GM06990 (cell line): Measurements from ENCODE around the gene ST8SIA1.

Source experiments
- DNase-seq: peaks from one replicate; pipeline ENCODE4 v3.0.0-alpha.2; 2011; ENCODE audit not compliant: insufficient read length; ENCODE audit errors: extremely low read depth
- H3K27me3 ChIP-seq: replicated peaks from 2 replicates; pipeline ENCODE4 v1.6.0; 2011; ENCODE audit warnings: low read length; ENCODE audit not compliant: control insufficient read depth, insufficient read depth
- H3K36me3 ChIP-seq: 2 replicates; pipeline ENCODE4 v1.5.1; 2011; ENCODE audit warnings: low read length; ENCODE audit not compliant: control insufficient read depth, insufficient read depth
- H3K4me3 ChIP-seq: replicated peaks from 2 replicates; pipeline ENCODE4 v1.5.1; 2011; ENCODE audit warnings: low read depth, mild to moderate bottlenecking, control low read depth, low read length
- TF ChIP-seq, protein P1 (sequence below): IDR thresholded peaks from 2 replicates; pipeline ENCODE4 v1.5.1; 2011; ENCODE audit warnings: low read length, control low read depth, mild to moderate bottlenecking, inconsistent platforms; ENCODE audit not compliant: insufficient read depth, poor library complexity, severe bottlenecking

ST8SIA1 gene

DNA sequence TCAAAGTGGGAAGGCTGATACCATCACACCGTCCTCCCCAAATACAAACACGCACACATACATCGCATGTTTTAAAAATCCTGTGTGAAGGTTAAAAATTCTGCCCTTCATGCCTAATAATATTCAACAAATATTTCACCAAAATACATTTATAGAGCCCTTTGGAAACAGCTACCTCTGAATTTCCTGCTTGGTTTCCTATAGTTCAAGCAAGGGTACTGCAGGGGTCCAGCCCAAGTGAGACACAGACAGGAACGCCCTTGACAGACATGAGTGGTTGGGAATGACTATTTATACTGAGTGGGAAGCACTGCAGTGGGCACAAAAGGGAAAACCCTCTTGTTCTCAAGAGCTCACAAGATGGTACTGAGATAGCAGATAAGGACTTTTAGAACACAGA is 51.0 kb downstream of the ST8SIA1 start:
- no peak for DNase-seq
- Histone ChIP-seq H3K4me3 (no peak overlapping the region), H3K27me3 (no peaks in the 10 kb centered on the region), H3K36me3 (no peaks in the 10 kb centered on the region)
- TF ChIP-seq, protein P1, sequence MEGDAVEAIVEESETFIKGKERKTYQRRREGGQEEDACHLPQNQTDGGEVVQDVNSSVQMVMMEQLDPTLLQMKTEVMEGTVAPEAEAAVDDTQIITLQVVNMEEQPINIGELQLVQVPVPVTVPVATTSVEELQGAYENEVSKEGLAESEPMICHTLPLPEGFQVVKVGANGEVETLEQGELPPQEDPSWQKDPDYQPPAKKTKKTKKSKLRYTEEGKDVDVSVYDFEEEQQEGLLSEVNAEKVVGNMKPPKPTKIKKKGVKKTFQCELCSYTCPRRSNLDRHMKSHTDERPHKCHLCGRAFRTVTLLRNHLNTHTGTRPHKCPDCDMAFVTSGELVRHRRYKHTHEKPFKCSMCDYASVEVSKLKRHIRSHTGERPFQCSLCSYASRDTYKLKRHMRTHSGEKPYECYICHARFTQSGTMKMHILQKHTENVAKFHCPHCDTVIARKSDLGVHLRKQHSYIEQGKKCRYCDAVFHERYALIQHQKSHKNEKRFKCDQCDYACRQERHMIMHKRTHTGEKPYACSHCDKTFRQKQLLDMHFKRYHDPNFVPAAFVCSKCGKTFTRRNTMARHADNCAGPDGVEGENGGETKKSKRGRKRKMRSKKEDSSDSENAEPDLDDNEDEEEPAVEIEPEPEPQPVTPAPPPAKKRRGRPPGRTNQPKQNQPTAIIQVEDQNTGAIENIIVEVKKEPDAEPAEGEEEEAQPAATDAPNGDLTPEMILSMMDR: no peak

DNA sequence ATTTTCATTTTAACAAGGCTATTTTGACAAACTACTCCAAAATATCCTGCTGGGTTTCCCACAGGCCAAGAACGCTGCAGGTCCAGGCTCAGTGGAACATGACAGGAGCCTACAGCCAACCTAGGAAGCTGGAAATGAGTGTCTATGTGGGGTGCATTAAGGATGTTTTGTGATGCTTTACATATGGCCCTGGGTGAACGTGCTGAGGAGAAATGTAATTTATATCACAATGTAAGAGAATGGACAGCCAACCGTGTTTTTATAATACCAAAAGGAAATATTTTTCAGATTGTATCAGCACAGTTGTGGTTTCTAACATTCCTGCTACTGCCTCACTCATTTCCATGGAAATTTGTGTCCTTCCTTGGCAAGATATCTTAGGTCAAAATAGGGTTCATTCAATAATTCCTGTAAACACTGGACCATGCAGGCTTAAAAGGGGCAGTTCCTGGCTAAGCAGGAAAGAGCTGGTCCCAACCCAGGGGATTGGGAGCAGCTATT is 51.5 kb downstream of the ST8SIA1 start:
- DNase-seq: no peak
- TF ChIP-seq, protein P1: no peak
- H3K36me3 ChIP-seq: no peaks in the 10 kb centered on the region
- H3K4me3 ChIP-seq: no peak overlapping the region
- no peaks in the 10 kb centered on the region for H3K27me3 ChIP-seq

DNA sequence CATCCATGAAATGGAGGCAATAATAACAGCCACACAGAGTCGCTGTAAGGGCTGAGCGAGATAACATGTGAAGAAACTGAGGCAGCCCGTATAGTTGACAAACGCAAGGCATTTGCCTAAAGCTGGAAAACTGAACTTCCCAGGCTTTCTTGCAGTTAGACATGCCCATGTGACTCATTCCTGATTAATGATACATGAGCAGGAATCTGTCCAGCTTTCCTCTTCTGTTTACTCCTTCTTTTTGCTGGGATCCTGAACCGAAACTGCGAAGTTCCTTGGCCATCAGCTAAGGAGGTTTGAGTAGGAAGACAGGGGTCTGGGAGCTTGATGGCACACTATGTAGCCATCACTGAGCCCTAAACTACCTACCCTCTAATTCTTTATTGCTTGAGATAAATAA is 52.2 kb downstream of the ST8SIA1 start:
- DNase-seq: no peak
- Histone ChIP-seq H3K4me3 (no peak overlapping the region), H3K36me3 (no peaks in the 10 kb centered on the region), H3K27me3 (no peaks in the 10 kb centered on the region)
- TF ChIP-seq, protein P1: no peak

DNA sequence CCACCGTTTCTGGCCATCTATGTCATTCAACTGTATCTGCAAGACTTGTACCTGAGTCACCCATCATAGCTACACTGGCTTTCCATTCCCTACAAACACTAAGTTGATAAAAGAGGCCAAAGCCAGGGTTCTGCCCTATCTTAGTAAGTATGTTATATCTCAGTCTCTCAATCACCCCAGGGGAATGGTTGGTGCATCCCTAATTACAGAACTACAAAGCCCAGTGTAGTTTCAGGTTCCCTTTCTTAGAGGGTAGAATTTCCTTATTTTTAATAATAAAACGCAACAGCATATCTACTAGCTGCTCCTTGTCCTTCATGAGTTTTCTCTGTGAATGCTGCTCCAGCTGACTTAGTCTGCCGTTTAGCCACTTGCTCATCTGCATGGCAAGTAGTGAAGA is 57.6 kb downstream of the ST8SIA1 start:
- Histone ChIP-seq H3K36me3 (no peaks in the 10 kb centered on the region), H3K27me3 (peaks cover 5% of the 10 kb centered on the region; the same call in 1 of the 2 replicates), H3K4me3 (no peak overlapping the region)
- DNase-seq: no peak
- TF ChIP-seq, protein P1: no peak

DNA sequence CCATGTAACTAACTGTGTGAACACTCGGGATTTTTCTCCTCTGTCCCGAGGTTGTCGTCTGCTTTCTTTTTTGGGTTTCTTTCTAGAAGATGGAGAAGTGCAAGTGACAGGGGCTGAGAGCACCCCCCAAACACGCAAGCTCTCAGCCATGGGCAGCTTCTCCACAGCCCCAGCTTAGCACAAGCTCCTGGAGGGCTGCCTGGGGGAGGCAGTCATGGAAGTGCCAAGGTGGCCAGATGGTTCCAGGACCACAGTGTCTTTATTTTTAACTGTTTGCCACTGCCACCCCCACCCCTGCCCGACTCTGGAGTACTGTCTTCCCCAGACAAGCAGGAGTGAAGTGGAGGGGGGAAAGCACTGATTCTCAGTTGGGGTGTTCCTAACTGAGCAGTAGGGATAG is 58.2 kb downstream of the ST8SIA1 start:
- H3K4me3 ChIP-seq: no peak overlapping the region
- no peaks in the 10 kb centered on the region for H3K36me3 ChIP-seq
- no peak for DNase-seq
- TF ChIP-seq, protein P1: no peak
- H3K27me3 ChIP-seq: peaks cover 5% of the 10 kb centered on the region; the same call in 1 of the 2 replicates

DNA sequence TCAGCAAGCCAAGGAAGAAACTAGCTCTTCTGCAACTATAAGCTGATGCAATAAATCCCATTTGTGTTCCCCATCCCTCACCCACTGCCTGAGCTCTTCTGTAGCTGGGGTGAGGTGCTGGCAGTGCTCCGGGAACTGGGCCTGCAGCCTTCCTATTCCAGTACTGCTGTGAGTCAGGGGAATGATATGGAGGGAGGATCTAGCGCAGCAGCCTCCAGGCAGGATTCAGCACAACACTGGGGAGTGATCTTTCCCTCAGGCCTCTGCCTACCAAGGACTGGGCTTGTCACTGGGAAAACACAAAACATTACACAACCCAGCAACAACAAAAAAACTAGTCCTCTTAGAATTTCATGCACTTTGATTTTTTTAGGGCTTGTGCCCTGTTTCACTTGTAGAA is 58.7 kb downstream of the ST8SIA1 start:
- no peak overlapping the region for H3K4me3 ChIP-seq
- TF ChIP-seq, protein P1: no peak
- H3K36me3 ChIP-seq: no peaks in the 10 kb centered on the region
- no peak for DNase-seq
- H3K27me3 ChIP-seq: peaks cover 5% of the 10 kb centered on the region; the same call in 1 of the 2 replicates
